Thoracic aorta (tissue), 2 donors: Measurements from ENCODE around the gene HSD11B1L. TPM values are rescaled to one million over a fixed set of nuclear protein-coding genes. Genes with fewer than 3 reads are reported as not detected.

Experiments
- ATAC-seq: fragments of 150-250 bp; one replicate; pipeline ENCODE4 v1.8.0; 2017; ENCODE audit warnings: low read depth; ENCODE audit not compliant: insufficient number of reproducible peaks, low FRiP score
- DNase-seq: peaks from one replicate; pipeline ENCODE4 v3.0.0-alpha.2; 2020; ENCODE audit warnings: low spot score
- H3K27ac ChIP-seq, 2 donors: fragments of 200-600 bp; sonication (generic); 1 replicate in 1 of 2; 2 replicates in 1 of 2; pipeline ENCODE4 v1.5.1; 2016; ENCODE audit warnings: mild to moderate bottlenecking in 2 of 2, moderate library complexity in 2 of 2
- H3K27me3 ChIP-seq: fragments of 200-600 bp; sonication (generic); replicated peaks from 2 replicates; pipeline ENCODE4 v1.6.0; 2016; ENCODE audit warnings: mild to moderate bottlenecking; ENCODE audit not compliant: insufficient read depth
- H3K36me3 ChIP-seq: fragments of 200-600 bp; sonication (generic); one replicate; pipeline ENCODE4 v1.5.1; 2016
- H3K4me1 ChIP-seq, 2 donors: fragments of 200-600 bp; sonication (generic); 1 replicate in 1 of 2; 2 replicates in 1 of 2; pipeline versions ENCODE4 v1.5.1 to v1.6.0; 2016; ENCODE audit warnings: low read depth in 2 of 2, mild to moderate bottlenecking in 1 of 2; ENCODE audit not compliant: control insufficient read depth in 1 of 2
- H3K4me3 ChIP-seq: fragments of 200-600 bp; sonication (generic); 2 replicates; pipeline ENCODE4 v1.5.1; 2016; ENCODE audit warnings: mild to moderate bottlenecking
- H3K9me3 ChIP-seq: fragments of 200-600 bp; sonication (generic); 2 replicates; pipeline ENCODE4 v1.5.1; 2016
- total RNA-seq, 2 donors: library from RNA; depleted of rRNA; stranded (reverse); fragments of >200 nt; gene quantifications; one replicate each; pipeline versions ENCODE4 v1.1.0 to v1.2.3, GENCODE V29; 2016
- TF ChIP-seq, protein P1 (sequence below): fragments of 200-600 bp; sonication (generic); IDR thresholded peaks from one replicate; pipeline ENCODE4 v1.5.1; 2019; ENCODE audit warnings: antibody characterized with exemption

HSD11B1L gene
- total RNA-seq, 2 donors from 2014 or later = 7.5 to 11.6 TPM

DNA sequence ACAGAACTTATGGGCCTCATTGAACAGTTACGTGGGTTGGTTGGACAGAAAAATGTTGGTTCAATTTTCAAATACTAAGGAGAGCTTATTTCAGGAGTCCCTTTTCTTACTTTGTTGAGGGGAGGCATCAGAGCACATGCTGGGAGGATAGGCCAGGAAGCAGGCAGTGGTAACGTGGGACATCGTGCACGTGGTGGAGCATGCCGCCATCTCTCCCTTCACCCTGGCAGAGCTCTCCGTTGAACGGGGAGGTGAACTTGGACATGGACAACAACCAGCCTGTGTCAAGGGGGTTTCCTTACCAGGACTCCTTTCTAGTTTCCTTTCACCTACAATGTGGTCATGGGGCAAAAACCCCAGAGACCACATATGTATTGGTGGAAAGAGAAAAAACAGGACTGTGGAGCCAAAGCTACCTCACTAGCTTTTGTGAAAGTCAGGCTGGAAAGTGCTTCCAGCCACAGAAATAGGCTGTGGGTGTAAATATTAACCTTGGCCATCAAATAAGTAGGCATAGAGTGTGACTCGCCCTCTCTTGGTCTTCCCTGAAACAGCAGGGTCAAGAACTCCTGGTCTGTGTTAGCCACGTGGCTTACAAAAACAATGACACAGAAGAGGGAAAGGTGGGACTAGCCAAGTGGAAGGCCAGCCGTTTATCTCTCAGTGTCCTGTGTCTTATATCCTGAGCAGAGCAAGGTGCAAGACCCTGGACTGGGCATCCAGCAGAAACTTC, 14.9 kb upstream of the HSD11B1L start:
- H3K36me3 ChIP-seq = peaks cover 79% of the 10 kb centered on the region
- no peak overlapping the region for H3K27ac ChIP-seq
- H3K4me1 ChIP-seq = no peaks in the 10 kb centered on the region
- peak; percentile 33 for ATAC-seq
- no peak overlapping the region for H3K4me3 ChIP-seq
- no peak for DNase-seq
- TF ChIP-seq, protein P1, sequence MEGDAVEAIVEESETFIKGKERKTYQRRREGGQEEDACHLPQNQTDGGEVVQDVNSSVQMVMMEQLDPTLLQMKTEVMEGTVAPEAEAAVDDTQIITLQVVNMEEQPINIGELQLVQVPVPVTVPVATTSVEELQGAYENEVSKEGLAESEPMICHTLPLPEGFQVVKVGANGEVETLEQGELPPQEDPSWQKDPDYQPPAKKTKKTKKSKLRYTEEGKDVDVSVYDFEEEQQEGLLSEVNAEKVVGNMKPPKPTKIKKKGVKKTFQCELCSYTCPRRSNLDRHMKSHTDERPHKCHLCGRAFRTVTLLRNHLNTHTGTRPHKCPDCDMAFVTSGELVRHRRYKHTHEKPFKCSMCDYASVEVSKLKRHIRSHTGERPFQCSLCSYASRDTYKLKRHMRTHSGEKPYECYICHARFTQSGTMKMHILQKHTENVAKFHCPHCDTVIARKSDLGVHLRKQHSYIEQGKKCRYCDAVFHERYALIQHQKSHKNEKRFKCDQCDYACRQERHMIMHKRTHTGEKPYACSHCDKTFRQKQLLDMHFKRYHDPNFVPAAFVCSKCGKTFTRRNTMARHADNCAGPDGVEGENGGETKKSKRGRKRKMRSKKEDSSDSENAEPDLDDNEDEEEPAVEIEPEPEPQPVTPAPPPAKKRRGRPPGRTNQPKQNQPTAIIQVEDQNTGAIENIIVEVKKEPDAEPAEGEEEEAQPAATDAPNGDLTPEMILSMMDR = no peak
- no peaks in the 10 kb centered on the region for H3K27me3 ChIP-seq
- H3K9me3 ChIP-seq = no peaks in the 10 kb centered on the region

DNA sequence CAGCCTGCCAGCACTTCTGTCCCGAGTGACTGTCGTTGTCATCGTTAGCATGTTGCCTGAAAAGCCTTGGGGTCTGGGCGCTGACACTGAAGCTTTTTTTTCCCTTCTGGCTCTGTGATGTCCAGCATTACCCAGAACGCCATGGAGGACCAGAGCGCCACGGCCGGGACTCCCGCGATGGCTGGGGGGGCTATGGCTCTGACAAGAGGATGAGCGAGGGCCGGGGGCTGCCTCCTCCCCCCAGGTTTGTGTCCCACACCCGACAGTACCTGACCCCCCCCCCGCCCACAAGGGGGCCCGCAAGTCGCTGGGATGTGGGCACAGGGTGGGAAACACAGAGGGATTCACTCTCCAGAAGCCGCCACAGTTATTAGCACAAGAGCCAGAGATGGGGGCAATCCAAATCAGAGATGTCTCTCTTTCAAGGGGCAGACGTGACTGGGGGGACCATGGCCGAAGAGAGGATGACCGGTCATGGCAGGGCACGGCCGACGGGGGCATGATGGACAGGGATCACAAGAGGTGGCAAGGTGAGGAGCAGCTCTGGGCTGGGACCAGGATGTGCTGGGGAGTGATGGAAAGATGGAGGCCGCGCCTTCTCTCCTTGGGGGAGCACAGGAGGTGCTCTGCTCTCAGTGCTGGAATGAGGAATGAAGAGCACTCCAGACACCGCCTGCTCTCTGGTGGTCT, 13.8 kb upstream of the HSD11B1L start:
- Histone ChIP-seq H3K9me3 (no peaks in the 10 kb centered on the region), H3K36me3 (peaks cover 68% of the 10 kb centered on the region), H3K27me3 (no peaks in the 10 kb centered on the region), H3K4me1 (no peaks in the 10 kb centered on the region), H3K4me3 (no peak overlapping the region), H3K27ac (no peak overlapping the region)
- no peak for ATAC-seq
- DNase-seq = no peak
- TF ChIP-seq, protein P1 = no peak

DNA sequence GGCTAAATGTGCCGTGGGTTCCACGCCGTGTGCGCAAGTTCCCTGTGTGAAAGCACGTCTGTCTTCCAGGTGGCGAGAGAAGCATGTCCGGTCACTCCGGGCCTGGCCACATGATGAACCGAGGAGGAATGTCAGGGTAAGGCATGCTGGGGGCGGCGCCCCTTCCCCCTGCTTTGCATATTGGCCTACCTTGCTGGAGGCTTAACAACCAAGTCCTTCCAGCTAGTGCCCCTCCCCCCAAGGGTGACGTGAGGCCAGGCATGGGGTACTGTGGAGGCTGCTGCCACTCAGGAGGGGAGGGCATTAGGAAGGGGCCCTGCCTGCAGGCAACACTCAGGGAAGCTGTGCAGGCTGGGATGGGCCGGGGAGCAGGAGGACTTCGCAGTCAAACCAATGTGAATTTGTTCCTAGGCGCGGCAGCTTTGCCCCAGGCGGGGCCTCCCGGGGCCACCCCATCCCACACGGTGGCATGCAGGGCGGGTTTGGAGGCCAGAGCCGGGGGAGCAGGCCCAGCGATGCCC, 13.0 kb upstream of the HSD11B1L start:
- Histone ChIP-seq H3K4me3 (no peak overlapping the region), H3K9me3 (no peaks in the 10 kb centered on the region), H3K27me3 (no peaks in the 10 kb centered on the region), H3K27ac (no peak overlapping the region), H3K36me3 (peaks cover 60% of the 10 kb centered on the region), H3K4me1 (no peaks in the 10 kb centered on the region)
- ATAC-seq (no peak), DNase-seq (no peak)
- TF ChIP-seq, protein P1 = no peak

DNA sequence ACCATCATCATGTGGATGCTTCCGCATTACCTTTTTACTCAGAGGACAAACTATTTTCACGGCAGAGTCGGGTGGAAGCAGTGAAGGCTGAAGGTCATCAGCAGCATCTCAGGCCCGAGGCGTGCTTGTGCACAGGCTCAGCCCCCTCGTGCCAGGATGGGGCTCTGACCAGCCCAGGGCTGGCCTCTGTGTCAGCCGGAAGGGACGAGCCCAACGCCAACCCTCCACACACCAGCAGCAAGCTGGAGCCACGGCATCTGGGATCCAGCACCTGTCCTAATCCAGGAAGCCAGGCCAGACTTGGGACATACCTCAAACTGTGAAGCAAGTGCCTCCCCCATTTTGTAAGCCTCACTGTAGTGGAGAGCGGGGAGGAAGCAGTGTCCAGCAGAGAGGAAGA, 11.6 kb upstream of the HSD11B1L start:
- no peaks in the 10 kb centered on the region for H3K4me1 ChIP-seq
- H3K27ac ChIP-seq = no peak overlapping the region
- no peaks in the 10 kb centered on the region for H3K27me3 ChIP-seq
- no peaks in the 10 kb centered on the region for H3K9me3 ChIP-seq
- no peak overlapping the region for H3K4me3 ChIP-seq
- peaks cover 46% of the 10 kb centered on the region for H3K36me3 ChIP-seq
- DNase-seq (no peak), ATAC-seq (no peak)
- TF ChIP-seq, protein P1 = no peak

DNA sequence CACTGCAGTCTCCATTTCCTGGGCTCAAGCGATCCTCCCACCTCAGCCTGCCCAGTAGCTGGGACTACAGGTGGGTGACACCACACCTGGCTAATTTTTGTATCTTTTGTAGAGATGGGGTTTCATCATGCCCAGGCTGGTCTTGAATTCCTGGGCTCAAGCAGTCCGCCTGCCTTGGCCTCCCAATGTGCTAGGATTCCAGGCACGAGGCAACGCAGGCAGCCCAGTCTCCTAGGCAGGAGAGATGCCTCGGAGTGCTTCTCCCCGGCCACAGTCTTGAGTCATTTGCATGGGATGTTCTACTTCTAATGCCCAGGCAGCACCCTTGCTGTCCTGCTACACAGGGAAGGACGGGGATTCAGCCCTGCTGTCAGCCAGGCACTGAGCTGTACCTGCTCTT, 9.2 kb upstream of the HSD11B1L start:
- no peak overlapping the region for H3K4me3 ChIP-seq
- no peaks in the 10 kb centered on the region for H3K27me3 ChIP-seq
- peaks cover 29% of the 10 kb centered on the region for H3K36me3 ChIP-seq
- H3K9me3 ChIP-seq = no peaks in the 10 kb centered on the region
- no peak overlapping the region for H3K27ac ChIP-seq
- TF ChIP-seq, protein P1 = no peak
- no peaks in the 10 kb centered on the region for H3K4me1 ChIP-seq
- DNase-seq (no peak), ATAC-seq (no peak)
